Loucy (cell line): ENCODE results near the gene DLGAP1.

Experiments
- CTCF ChIP-seq: fragments of 200-600 bp; sonication (generic); conservative IDR thresholded peaks from 2 replicates; pipeline ENCODE4 v1.5.1; 2014; ENCODE audit warnings: mild to moderate bottlenecking, antibody characterized with exemption, low read length
- EZH2phosphoT487 ChIP-seq: fragments of 200-600 bp; IDR thresholded peaks from 2 replicates; pipeline ENCODE4 v1.6.1; 2018; ENCODE audit warnings: antibody characterized with exemption, mild to moderate bottlenecking, moderate library complexity, borderline replicate concordance

- TF ChIP-seq CTCF (no peak), EZH2phosphoT487 (no peak)
These were observed 849.6 kb downstream of the DLGAP1 start for GRCh38 chr18:3605486-3605952.
